ENCODE measurements around the gene RASD2.

DNA sequence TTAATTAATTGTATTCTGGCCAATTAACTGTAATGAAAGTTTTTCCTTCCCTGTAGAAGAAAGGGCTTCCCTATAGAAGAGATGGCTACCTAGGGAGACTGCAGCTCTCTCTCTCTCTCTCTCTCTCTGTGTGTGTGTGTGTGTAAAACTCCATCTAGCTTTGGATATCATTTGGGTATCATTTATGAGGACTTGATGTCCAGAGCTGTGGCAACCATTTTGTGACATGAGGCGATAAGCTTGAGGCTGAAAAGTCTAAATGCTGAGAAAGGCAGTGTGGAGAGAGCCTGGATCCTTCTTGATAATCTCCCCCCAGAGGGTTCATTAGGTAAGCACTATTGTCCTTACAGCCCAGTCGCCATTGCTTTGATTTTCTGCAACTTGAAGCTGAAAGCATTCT is 30.7 kb upstream of the RASD2 start:
- no peak for TF ChIP-seq RAD21 (IDR thresholded peaks at IDR 0.05; ENCODE audit: low read depth)
- TF ChIP-seq SP1 (IDR thresholded peaks at IDR 0.05; ENCODE audit: low read depth), result no peak
- TF ChIP-seq ELF1 (IDR thresholded peaks at IDR 0.05; ENCODE audit: borderline replicate concordance, low read depth), result no peak
- no peak for TF ChIP-seq POLR2AphosphoS5 (IDR thresholded peaks at IDR 0.05; ENCODE audit: low read depth, low read length)
- no peak for TF ChIP-seq EZH2 (IDR thresholded peaks at IDR 0.05)
- TF ChIP-seq, protein P1, sequence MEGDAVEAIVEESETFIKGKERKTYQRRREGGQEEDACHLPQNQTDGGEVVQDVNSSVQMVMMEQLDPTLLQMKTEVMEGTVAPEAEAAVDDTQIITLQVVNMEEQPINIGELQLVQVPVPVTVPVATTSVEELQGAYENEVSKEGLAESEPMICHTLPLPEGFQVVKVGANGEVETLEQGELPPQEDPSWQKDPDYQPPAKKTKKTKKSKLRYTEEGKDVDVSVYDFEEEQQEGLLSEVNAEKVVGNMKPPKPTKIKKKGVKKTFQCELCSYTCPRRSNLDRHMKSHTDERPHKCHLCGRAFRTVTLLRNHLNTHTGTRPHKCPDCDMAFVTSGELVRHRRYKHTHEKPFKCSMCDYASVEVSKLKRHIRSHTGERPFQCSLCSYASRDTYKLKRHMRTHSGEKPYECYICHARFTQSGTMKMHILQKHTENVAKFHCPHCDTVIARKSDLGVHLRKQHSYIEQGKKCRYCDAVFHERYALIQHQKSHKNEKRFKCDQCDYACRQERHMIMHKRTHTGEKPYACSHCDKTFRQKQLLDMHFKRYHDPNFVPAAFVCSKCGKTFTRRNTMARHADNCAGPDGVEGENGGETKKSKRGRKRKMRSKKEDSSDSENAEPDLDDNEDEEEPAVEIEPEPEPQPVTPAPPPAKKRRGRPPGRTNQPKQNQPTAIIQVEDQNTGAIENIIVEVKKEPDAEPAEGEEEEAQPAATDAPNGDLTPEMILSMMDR (IDR thresholded peaks at IDR 0.05 in 2 of 3, conservative IDR thresholded peaks at IDR 0.05 in 1 of 3; ENCODE audit: borderline replicate concordance in 1 of 3, insufficient read depth in 1 of 3, low read depth in 2 of 3, low read length in 2 of 3), result no peak
- TF ChIP-seq POLR2A (IDR thresholded peaks at IDR 0.05; ENCODE audit: borderline replicate concordance, extremely low read depth, insufficient read depth, insufficient read length), result no peak
- no peak for TF ChIP-seq ZFX (IDR thresholded peaks at IDR 0.05)
- TF ChIP-seq TCF7L2 (IDR thresholded peaks at IDR 0.05; ENCODE audit: borderline replicate concordance, extremely low read depth, insufficient read depth, insufficient read length), result no peak
- no peak for TF ChIP-seq ATF3 (IDR thresholded peaks at IDR 0.05)
- TF ChIP-seq, protein P2, sequence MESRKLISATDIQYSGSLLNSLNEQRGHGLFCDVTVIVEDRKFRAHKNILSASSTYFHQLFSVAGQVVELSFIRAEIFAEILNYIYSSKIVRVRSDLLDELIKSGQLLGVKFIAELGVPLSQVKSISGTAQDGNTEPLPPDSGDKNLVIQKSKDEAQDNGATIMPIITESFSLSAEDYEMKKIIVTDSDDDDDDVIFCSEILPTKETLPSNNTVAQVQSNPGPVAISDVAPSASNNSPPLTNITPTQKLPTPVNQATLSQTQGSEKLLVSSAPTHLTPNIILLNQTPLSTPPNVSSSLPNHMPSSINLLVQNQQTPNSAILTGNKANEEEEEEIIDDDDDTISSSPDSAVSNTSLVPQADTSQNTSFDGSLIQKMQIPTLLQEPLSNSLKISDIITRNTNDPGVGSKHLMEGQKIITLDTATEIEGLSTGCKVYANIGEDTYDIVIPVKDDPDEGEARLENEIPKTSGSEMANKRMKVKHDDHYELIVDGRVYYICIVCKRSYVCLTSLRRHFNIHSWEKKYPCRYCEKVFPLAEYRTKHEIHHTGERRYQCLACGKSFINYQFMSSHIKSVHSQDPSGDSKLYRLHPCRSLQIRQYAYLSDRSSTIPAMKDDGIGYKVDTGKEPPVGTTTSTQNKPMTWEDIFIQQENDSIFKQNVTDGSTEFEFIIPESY (IDR thresholded peaks at IDR 0.05; ENCODE audit: extremely low read depth, insufficient replicate concordance, low read length), result no peak
- TF ChIP-seq, protein P3, sequence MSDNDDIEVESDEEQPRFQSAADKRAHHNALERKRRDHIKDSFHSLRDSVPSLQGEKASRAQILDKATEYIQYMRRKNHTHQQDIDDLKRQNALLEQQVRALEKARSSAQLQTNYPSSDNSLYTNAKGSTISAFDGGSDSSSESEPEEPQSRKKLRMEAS (IDR thresholded peaks at IDR 0.05), result no peak
- TF ChIP-seq EGR1 (IDR thresholded peaks at IDR 0.05; ENCODE audit: low read depth), result no peak
- TF ChIP-seq REST (IDR thresholded peaks at IDR 0.05; ENCODE audit: low read depth), result no peak

All from HCT116 (cell line).